ENCODE results near the gene C22orf31. TPM values are rescaled to one million over a fixed set of nuclear protein-coding genes. Genes with fewer than 3 reads are reported as not detected.
"Not testable (repeated sequence)": the region's sequence is repeated elsewhere in the genome, so short reads cannot be mapped to it uniquely, and the experiment has no call there.

C22orf31 gene
- total RNA-seq, result not detected

DNA sequence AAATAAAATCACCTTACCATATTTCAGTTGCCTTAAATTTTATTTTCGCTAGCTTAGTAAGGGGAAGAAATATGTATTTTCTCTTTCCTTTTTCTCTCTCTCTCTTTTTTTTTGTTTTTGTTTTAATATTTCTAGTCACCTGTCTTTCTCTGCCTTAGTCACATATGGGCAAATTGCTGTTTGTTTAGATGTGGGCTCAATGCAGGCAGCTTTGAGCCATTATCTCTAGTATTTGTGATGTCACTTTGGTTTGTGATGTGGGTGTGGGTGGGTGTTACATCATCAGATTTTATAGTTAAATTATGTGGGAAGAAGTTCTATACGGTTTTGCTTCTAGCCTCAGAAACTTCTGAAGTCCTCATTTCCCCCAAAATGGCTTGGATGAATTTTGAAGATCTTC, at the start of gene C22orf31:
C22orf31 (minus strand) TSS at position 59 of the 400 bp plus-strand sequence; CDS start at position 20, 39 bp downstream.
- DNase-seq, result no peak

GRCh38 chr22:29110946-29111345, 49.3 kb upstream of the C22orf31 start:
- DNase-seq, result no peak

DNA sequence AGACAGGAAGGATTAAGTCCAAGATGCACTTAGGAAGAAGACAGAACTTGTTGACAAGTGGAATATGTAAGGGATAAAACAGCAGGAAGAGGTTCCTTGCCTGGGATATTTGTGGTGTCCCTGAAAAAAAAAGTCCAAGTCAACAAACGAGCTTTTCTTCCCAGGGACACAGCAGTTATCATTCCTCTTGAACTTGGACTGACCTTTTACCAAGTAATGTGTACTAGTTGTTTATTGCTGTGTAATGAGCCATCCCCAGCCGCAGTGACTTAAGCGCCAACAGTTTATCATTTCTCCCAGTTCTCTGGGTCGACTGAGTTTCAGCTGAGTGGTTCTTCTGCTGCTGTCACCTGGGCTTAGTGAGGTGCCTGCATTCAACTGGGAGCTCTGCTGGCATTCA, 48.2 kb upstream of the C22orf31 start:
- no peak for DNase-seq

GRCh38 chr22:29108137-29108536, 46.5 kb upstream of the C22orf31 start:
- DNase-seq, result no peak

DNA sequence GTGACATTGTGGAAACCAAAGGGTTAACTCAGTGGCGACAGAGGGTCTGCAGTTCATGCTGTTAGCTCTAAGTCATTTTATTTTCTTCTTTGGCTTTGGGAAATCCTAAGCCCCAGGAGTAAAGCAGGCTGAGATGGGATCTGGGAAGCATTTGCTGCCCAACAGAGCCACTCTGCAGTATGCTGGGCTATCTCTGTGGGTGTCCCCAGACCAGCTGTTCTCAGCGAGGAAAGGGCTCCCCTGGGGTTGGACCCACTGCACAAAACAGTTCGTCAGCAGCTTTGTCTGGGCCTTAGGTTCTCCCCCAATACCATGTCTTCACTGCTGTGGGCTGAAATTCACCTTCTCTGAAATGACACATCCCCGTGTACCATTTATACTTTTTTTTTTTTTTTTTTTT, 45.2 kb upstream of the C22orf31 start:
- DNase-seq, result no peak

DNA sequence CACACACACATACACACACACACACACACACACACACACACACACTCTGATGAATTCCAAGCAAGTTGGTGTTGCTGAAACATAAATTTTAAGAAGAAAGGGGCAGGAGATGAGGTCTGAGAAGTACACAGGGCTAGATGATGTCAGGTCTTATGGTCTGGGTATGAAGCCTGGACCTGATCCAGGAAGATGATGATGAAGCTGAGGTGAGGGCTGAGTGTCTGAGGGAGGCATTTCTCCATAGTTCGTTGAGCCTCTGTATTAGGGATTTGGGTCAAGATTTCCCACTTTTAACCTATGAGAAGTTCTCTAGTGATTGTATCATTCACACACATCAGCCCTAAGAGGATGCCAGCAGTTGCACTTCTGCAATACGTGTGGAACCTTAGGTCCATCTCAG, 43.8 kb upstream of the C22orf31 start:
- no peak for DNase-seq

- DNase-seq, result no peak
These were observed 41.5 kb upstream of the C22orf31 start for GRCh38 chr22:29103121-29103520.

- DNase-seq, result no peak
These were observed 40.7 kb upstream of the C22orf31 start for GRCh38 chr22:29102300-29102699.

- no peak for DNase-seq
These were observed 36.7 kb upstream of the C22orf31 start for GRCh38 chr22:29098296-29098695.

- DNase-seq, result no peak
These were observed 35.4 kb upstream of the C22orf31 start for GRCh38 chr22:29096736-29097669.

DNA sequence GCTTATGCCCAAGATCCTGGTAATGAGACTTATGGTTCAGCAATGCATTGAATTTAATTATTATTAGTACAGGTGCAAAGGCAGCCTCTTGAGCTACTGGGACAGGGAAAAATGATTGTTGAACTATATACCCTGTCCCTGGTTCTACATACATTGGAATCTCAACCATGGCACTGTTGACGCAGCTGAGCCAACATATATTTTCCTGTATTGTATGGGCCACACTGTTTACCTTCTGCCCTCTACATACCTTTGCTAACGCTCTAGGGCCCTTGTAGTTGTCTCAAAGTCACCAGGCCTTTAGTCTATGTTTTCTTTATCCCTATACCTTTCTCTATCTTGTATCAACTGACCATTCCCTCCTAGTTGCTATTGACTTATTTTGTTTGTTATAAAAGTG, 33.8 kb upstream of the C22orf31 start:
- DNase-seq, result no peak

- no peak for DNase-seq
These were observed 32.1 kb upstream of the C22orf31 start for GRCh38 chr22:29093501-29094300.

DNA sequence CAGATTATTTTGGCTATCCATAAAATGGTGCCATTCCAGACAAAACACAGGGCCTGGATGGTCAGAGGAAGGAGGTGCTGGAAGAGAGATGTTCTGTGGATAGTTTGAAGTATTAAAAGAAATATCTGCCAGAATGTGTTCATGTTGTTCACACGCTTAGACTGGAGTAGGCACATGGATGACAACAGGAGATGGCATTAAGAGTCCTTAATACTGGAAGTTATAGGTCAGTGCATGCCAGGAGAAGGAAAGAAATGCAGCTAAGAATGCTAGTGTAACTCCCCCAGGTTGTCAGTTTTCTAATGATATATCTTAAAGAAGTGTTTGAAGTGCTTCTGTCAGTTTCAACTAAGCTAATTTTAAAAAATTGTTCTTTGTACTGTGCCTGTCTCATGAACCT, 31.4 kb upstream of the C22orf31 start:
- DNase-seq, result no peak

GRCh38 chr22:29092243-29092642, 30.6 kb upstream of the C22orf31 start:
- DNase-seq, result no peak

- DNase-seq, result no peak
These were observed 28.4 kb upstream of the C22orf31 start for GRCh38 chr22:29090039-29090438.

DNA sequence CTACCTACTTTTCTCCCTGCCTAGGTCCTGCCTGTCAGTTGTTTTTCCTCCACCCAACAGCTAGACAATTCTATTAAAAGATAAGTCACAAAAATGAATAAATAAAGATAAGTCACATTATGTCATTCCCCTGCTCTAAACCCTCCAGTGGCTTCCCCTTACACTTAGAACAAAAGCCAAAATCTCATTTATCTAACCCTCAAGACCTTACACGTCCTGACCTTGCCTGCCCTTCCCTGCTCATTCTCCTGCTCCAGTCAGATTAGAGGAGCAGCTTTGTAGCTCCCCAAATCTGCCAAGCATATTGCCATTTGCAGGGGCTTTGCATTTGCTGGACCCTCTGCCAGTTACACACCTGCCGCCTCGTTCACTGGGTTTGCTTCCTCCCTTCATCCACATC, 27.9 kb upstream of the C22orf31 start:
- no peak for DNase-seq

GRCh38 chr22:29088809-29089208, 27.2 kb upstream of the C22orf31 start:
- DNase-seq, result no peak

DNA sequence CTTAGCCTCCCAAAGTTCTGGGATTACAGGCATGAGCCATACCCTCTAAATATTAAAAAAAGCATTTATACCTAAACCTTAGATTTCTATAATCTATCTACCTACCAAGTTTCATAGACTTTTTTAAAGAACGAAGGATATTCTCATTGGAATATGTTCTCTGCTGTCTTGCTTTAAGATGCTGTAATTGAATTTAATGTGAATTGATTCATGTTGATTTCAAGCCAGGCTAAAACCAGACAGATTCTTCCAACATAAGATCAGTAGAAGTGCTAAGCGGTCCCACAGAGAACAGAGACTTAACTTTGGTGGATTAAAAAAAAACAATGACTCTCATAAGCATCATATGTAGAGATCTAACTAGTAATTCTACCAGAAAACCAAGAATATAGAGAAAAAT, 25.4 kb upstream of the C22orf31 start:
- DNase-seq, result no peak

- DNase-seq, result no peak
These were observed 22.4 kb upstream of the C22orf31 start for GRCh38 chr22:29083933-29084591.

- not testable (repeated sequence) for DNase-seq
These were observed 21.9 kb upstream of the C22orf31 start for GRCh38 chr22:29083576-29083932.

- DNase-seq, result no peak
These were observed 21.4 kb upstream of the C22orf31 start for GRCh38 chr22:29082826-29083545.

- DNase-seq, result no peak
These were observed 20.0 kb upstream of the C22orf31 start for GRCh38 chr22:29081517-29082236.
